Activated CD4-positive, alpha-beta T cell treated with anti-CD3 and anti-CD28 coated beads, Interleukin-2, amount 50 U/mL, for 48 hours (primary cell): ENCODE results near the gene THRB.
"Not testable (repeated sequence)": the region's sequence is repeated elsewhere in the genome, so short reads cannot be mapped to it uniquely, and the experiment has no call there.

Experiments
- DNase-seq, 2 experiments: peaks; one replicate each; pipeline ENCODE4 v3.0.0-alpha.2; 2020

THRB gene

GRCh38 chr3:24135280-24135679 is 359.4 kb downstream of the THRB start:
- no peak for DNase-seq

- no peak for DNase-seq
These were observed 360.7 kb downstream of the THRB start for GRCh38 chr3:24133942-24134341.

- no peak for DNase-seq
These were observed 361.2 kb downstream of the THRB start for GRCh38 chr3:24133436-24133835.

- no peak for DNase-seq
These were observed 365.1 kb downstream of the THRB start for GRCh38 chr3:24129549-24129948.

GRCh38 chr3:24128199-24129005 is 366.2 kb downstream of the THRB start:
- DNase-seq: no peak

- DNase-seq: no peak
These were observed 371.1 kb downstream of the THRB start for GRCh38 chr3:24123596-24123995.

- DNase-seq: no peak
These were observed 374.2 kb downstream of the THRB start for GRCh38 chr3:24120434-24120833.

GRCh38 chr3:24119321-24119751 is 375.3 kb downstream of the THRB start:
- no peak for DNase-seq

- no peak for DNase-seq
These were observed 377.1 kb downstream of the THRB start for GRCh38 chr3:24117508-24117907.

- no peak for DNase-seq
These were observed 382.9 kb downstream of the THRB start for GRCh38 chr3:24111711-24112110.

GRCh38 chr3:24110051-24110450 is 384.6 kb downstream of the THRB start:
- DNase-seq: no peak

GRCh38 chr3:24101676-24102168 is 392.9 kb downstream of the THRB start:
- no peak for DNase-seq

GRCh38 chr3:24100696-24101402 is 393.8 kb downstream of the THRB start:
- no peak for DNase-seq

- DNase-seq: no peak
These were observed 397.9 kb downstream of the THRB start for GRCh38 chr3:24096695-24097290.

GRCh38 chr3:24096271-24096670 is 398.4 kb downstream of the THRB start:
- no peak for DNase-seq

- DNase-seq: not testable (repeated sequence)
These were observed 399.8 kb downstream of the THRB start for GRCh38 chr3:24094818-24095217.

- no peak for DNase-seq
These were observed 405.9 kb downstream of the THRB start for GRCh38 chr3:24088782-24089181.

GRCh38 chr3:24087469-24087868 is 407.2 kb downstream of the THRB start:
- no peak for DNase-seq

- DNase-seq: no peak
These were observed 407.8 kb downstream of the THRB start for GRCh38 chr3:24086617-24087404.

GRCh38 chr3:24086206-24086605 is 408.4 kb downstream of the THRB start:
- no peak for DNase-seq

- DNase-seq: no peak
These were observed 422.5 kb downstream of the THRB start for GRCh38 chr3:24072193-24072592.

- no peak for DNase-seq
These were observed 425.6 kb downstream of the THRB start for GRCh38 chr3:24069045-24069444.

GRCh38 chr3:24067483-24067882 is 427.2 kb downstream of the THRB start:
- no peak for DNase-seq
